T1000 (cell line): ENCODE results near the gene IL17RE.

Experiments
- DNase-seq: peaks from one replicate; lab custom pipeline; 2025; ENCODE audit warnings: mixed read lengths; lab: John Stamatoyannopoulos, UW

IL17RE gene

DNA sequence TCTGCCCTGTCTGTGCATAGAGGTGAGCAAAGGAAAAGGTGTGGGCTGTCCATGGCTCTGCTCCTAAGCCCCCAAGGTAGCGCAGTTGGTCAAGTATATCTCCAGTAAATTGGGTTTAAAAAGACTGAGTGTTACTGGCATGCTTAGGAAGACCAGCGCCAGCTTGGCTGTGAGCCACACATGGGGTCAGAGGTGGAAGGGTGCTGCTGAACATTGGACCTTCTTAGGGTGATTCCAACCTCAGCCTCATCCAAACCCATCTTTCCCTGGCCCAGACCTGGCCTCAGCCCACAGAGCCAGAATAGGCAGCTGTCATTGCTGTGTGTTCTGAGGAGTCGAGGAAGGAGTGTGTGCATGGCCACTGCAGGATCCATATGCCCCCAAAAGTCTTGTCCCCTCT is 5.6 kb downstream of the IL17RE start:
- no peak for DNase-seq

DNA sequence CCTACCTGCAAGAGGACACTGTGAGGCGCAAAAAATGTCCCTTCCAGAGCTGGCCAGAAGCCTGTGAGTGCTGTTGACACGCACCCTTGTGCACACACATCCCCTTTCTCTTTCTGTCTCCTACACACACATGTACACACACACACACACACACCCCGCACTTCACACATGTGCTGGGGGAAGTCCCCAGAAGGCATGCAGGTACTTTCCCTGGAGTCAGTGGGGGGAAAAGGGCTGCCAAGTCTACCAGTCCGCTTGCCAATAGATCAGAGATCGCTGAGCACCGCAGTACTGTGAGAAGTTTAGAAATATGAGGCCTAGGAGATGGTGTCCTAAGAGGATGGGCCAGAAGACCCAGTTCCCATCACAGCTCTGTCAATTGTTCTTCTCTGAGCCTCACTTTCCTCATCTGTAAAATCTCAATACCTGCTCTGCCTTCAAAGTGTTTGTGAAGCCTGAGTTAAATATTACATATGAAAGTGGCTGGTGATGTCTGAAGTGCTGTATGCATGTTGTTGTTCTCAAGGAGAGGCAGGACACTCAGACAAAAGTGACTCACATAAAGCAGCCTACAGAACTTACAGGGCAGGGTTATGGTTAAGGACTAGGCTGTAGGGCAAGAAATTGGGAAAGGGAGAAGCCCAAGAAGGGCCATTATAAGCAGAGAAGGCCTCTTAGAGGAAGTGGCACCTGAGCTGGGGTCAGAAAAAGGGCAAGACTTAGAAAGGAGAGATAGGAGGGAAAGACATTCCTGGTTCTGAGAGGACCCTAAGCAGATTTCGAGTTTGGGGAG is 6.8 kb downstream of the IL17RE start:
- DNase-seq = no peak

DNA sequence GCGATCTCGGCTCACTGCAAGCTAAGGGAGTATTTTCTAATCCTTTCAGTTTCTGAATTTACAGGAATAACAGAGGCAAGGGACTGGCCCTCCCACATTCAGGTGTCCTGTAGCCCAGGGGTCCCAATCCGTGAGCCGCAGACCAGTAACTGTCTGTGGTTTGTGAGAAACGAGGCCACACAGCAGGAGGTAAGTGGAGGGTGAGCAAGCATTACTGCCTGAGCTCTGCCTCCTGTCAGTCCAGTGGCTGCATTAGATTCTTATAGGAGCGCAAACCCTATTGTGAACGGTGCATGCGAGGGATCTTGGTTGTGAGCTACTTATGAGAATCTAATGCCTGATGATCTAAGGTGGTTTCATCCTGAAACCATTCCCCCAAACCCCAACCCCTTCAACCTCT is 9.2 kb downstream of the IL17RE start:
- no peak for DNase-seq

DNA sequence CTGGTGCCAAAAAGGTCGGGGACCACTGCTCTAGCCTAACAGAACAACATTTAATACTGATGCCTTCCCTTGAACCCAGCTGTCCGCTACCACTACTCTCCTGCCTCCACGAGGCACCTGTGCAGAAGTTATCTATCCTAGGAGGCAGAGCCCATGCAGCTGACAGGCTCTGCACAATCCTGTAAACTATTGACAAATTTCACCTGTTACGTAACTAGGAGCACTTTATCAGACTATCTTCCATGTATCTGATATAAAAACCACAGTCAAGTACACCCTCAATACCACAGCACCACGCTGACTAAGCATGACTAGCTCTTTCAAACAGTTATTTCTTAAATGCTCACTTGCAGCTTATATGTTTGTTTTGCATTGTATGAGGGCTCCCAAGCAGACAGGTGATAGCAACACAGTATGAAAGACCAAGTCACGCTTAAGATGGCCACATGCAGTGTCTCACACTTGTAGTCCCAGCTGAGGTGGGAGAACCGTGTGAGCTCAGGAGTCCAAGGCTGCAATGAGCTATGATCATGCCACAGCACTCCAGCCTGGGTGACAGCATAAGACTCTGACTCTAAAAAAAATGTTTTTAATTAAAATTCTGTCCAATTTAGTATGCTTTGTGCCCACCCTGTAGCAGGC is 9.8 kb downstream of the IL17RE start:
- peak; percentile 29 for DNase-seq

DNA sequence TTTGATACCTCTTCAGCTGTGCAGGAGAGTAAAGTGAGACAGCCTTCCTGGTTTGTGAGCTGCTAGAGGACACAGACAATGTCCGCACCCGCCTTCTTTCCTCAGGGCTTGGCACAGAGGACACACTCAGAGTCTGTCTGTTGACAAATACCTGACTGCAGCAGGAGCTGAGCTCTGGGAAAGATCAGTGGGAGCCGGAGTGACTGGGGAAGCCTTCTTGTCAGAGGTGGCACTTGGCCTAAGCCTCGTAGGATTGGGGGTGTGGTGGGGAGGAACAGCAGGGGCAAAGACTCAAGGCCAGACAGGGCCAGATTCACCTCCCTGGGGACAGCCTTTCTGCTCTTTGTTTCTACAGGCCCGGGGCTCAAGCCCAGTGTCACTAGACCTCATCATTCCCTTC is 11.0 kb downstream of the IL17RE start:
- no peak for DNase-seq

DNA sequence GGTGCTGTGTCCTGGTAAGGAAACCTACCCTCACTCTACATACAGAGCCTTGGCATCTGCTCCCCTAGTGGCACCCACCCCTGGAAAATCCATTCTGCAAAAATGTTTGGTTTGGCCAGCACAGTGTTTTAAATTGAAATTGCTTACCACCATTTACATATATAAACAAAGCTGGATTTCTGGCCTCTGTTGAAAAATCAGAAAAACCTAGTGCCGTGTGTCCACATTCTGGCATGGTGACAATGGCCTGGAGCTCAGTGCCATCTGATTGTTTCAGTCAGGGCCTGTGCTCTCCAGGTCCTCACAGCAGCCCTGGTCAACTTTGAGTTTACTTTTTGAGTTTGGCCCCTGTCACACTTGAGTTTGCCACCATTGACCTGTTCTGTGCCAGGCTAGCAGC is 11.4 kb downstream of the IL17RE start:
- DNase-seq = no peak

DNA sequence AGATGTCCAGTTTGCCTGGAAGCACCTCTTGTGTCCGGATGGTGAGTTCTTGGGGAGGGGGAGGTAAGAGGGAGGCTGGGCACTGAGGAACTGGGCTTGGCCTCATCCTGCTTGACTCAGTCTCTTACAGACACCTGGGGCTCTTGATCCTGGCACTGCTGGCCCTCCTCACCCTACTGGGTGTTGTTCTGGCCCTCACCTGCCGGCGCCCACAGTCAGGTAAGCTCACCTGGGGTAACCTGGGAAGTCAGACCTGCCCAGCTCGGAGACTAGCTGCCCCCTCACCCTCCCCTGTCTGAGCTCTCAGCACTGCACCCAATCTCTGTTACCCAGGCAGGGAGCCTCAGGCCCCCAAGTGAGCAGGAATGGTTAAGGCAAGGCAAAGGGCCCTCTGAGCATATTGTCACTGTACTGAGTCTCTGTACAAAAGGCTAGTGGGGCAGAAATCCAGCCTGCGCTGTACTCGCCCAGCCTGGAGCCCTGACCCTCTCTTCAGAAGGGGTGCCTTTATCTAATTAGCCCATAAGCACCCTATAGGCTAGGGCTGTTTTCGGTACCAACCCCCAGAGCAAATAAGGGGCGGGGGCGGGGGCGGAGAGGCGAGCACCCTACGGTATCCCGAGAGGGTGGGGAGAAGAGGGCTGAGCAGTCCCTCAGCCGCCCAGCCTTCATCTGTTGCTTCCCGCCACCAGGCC is 12.1 kb downstream of the IL17RE start:
- DNase-seq = no peak

DNA sequence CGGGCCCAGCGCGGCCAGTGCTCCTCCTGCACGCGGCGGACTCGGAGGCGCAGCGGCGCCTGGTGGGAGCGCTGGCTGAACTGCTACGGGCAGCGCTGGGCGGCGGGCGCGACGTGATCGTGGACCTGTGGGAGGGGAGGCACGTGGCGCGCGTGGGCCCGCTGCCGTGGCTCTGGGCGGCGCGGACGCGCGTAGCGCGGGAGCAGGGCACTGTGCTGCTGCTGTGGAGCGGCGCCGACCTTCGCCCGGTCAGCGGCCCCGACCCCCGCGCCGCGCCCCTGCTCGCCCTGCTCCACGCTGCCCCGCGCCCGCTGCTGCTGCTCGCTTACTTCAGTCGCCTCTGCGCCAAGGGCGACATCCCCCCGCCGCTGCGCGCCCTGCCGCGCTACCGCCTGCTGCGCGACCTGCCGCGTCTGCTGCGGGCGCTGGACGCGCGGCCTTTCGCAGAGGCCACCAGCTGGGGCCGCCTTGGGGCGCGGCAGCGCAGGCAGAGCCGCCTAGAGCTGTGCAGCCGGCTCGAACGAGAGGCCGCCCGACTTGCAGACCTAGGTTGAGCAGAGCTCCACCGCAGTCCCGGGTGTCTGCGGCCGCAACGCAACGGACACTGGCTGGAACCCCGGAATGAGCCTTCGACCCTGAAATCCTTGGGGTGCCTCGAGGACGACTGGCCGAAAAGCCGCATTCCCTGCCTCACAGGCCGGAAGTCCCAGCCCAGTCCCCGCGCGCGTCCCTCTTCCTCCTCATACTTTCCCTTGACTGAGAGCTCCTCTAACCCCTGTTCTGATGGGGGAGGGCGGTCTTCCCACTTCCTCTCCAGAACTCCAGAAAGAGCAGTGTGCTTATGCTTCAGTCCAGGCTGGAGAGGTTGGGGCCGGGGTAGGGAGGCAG is 12.8 kb downstream of the IL17RE start:
- DNase-seq = no peak

DNA sequence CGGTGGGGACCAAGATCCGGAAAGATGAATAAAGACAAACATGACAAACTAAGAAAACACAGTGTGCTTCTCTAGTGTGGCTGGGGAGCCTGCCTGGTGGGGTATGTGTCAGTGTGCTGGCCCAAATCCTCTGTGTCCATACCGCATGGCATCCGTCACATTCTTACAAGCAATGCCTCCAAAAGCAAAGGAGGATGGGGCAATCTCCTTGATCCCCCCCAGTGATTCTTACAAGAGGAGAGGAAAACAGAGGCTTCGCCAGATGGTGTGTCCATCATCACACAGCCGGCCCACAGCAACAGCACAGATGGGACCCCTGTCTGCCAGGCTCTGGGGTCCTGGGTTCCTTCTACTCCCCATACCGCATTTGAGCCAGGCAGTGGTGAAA is 13.7 kb downstream of the IL17RE start:
- DNase-seq = no peak

DNA sequence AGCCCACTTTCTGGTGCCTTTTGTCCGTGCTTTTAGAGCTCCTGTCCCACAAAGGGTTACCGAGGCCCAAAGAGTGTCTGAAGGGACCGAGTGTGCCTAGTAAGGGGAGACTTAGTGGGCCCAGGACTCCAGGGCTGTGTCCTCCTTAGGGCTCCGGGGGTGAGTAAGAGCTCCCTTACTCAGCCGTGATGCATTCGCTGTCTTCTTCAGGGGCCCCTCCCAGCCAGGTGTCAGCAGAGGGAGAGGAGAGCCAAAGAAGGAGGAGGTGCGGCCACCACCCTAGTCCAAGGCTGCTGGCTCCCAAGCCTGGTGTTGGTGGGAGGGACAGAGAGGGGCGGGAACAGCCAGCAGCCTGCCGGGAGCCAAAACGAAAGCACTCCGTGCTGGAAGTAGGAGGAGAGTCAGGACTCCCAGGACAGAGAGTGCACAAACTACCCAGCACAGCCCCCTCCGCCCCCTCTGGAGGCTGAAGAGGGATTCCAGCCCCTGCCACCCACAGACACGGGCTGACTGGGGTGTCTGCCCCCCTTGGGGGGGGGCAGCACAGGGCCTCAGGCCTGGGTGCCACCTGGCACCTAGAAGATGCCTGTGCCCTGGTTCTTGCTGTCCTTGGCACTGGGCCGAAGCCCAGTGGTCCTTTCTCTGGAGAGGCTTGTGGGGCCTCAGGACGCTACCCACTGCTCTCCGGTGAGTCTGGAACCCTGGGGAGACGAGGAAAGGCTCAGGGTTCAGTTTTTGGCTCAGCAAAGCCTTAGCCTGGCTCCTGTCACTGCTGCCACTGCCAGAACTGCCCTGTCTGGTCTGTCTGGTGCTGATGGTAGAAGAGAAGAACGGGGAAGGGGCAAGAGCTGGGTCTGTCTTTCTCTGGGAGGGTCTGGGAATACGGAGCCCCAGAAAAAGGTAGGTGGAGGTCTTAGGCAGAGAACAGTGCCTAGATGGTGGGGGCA is 14.4 kb downstream of the IL17RE start, which contains the start of gene IL17RC:
IL17RC (plus strand) TSS at position 365 of the 947 bp plus-strand sequence; CDS start at position 583, 218 bp downstream.
- peak; percentile 76 for DNase-seq

DNA sequence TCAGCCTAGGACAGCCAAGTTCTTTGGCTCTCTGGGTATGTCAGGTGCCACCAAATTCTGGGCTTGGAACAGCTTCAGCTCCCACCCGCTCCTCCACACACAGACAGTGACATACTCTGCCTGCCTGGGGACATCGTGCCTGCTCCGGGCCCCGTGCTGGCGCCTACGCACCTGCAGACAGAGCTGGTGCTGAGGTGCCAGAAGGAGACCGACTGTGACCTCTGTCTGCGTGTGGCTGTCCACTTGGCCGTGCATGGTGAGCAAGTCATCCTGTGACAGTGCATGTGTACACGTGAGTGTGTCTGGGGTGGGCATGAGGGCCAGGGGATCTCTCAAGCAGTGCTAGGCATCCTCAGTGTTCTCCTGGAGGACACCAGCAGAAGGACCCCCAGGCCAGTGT is 15.2 kb downstream of the IL17RE start:
- no peak for DNase-seq

DNA sequence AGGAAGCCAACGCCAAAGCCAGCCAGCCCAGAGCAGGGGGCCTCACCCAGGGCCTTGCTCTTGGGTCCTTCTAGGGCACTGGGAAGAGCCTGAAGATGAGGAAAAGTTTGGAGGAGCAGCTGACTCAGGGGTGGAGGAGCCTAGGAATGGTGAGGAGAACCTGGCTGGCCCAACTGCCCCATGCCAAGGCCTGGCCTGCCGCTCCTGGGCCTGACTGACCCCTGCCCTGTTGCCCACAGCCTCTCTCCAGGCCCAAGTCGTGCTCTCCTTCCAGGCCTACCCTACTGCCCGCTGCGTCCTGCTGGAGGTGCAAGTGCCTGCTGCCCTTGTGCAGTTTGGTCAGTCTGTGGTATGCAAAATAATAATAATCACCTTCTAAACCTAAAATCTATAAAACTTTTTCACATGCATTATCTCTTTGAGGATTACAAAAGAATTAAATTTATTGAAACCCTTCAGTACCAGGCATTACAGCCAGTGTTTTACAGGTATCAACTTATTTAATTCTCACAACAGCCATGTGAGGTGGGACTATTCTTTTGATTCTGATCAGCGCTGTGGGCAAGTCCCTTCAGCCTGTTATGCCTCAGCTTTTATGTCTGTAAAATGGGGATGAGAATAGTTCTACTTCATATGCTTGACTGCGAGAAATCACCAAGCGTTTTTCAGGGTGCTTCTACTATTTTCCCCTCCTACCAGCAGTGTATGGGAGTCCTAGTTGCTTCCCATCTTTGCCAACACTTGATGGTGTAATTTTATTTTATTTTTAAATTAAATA is 15.8 kb downstream of the IL17RE start:
- no peak for DNase-seq

DNA sequence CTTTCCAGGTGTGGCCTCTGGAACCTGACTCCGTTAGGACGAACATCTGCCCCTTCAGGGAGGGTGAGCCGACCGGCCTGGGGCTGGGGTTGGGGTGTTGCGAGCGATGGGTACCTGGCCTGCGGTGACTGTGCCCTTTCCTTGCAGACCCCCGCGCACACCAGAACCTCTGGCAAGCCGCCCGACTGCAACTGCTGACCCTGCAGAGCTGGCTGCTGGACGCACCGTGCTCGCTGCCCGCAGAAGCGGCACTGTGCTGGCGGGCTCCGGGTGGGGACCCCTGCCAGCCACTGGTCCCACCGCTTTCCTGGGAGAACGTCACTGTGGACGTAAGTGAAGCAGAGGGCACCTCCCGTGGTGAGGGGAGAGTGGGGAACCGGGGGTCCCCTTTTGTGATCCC is 25.5 kb downstream of the IL17RE start:
- no peak for DNase-seq

DNA sequence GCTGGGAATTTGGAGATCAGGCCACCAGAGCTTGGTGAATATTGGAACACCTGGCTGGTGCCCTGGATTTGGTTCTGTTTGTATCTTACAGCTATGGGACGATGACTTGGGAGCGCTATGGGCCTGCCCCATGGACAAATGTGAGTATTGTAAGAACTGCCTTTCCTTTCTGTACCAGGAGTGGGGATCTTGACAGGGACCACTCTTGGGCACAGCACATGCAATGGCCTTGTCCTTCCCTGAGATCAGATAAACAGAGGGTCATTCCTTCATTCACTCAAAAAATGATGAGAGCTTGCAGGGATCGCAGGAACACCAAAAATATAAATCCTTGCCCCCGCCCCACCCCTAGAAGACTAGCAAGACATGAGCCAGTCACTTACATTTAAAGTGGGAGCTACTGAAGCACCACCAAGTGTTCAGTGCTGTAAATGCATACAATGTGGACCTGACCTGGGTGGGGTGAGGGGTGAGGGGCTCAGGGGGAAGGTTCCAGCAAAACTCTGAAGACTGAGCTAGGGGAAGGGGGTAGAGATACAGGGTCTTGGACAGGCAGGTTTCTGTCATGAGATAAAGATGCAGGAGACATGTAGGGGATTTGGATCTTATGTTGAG is 28.3 kb downstream of the IL17RE start:
- DNase-seq = no peak

DNA sequence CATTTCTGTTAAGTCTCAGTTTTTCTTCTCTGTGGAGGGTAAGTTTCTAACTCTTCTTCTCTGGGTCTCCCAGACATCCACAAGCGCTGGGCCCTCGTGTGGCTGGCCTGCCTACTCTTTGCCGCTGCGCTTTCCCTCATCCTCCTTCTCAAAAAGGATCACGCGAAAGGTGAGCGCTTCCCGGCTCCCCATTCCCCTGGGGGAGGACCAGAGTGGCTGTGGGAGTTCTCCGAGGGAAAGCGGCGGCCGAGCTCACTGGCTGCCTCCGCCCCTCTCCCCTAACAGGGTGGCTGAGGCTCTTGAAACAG is 29.8 kb downstream of the IL17RE start:
- DNase-seq = no peak

DNA sequence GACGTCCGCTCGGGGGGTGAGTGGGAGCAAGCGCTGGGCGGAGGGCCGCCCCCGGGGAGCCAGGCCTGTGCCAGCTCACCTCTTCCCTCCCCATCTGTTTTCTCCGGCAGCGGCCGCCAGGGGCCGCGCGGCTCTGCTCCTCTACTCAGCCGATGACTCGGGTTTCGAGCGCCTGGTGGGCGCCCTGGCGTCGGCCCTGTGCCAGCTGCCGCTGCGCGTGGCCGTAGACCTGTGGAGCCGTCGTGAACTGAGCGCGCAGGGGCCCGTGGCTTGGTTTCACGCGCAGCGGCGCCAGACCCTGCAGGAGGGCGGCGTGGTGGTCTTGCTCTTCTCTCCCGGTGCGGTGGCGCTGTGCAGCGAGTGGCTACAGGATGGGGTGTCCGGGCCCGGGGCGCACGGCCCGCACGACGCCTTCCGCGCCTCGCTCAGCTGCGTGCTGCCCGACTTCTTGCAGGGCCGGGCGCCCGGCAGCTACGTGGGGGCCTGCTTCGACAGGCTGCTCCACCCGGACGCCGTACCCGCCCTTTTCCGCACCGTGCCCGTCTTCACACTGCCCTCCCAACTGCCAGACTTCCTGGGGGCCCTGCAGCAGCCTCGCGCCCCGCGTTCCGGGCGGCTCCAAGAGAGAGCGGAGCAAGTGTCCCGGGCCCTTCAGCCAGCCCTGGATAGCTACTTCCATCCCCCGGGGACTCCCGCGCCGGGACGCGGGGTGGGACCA is 30.4 kb downstream of the IL17RE start:
- peak; percentile 75 for DNase-seq

DNA sequence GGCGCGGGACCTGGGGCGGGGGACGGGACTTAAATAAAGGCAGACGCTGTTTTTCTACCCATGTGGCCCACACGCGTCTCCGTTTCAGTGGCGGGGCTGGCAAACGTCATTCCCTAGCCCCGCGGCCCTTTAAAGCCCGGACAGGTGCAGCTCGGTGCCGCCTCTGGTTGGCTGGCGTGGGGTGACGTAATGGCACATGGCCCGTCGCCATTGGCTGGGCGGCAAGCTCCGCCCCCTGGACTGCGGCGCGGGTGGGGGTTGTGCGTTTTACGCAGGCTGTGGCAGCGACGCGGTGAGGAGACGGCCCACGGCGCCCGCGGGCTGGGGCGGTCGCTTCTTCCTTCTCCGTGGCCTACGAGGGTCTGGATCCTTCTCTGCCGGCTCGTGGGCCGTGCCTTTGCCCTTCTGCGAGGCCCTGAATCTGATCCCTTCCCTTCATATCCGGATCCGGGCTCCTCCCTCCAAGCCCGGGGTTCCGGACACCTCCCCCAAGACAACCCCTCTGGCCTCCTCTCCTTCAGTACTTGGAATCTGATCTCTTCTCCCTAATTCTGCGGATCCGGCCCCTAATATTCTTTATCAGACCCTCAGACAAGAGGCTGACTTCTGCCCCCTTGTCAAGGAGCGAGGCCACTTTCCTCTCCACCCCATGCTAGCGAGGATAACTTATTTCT is 31.1 kb downstream of the IL17RE start, which contains the start of gene CRELD1:
CRELD1 (plus strand) TSS at position 274 of the 674 bp plus-strand sequence. CDS start 605 bp downstream, outside the sequence.
- DNase-seq = peak; percentile 94

DNA sequence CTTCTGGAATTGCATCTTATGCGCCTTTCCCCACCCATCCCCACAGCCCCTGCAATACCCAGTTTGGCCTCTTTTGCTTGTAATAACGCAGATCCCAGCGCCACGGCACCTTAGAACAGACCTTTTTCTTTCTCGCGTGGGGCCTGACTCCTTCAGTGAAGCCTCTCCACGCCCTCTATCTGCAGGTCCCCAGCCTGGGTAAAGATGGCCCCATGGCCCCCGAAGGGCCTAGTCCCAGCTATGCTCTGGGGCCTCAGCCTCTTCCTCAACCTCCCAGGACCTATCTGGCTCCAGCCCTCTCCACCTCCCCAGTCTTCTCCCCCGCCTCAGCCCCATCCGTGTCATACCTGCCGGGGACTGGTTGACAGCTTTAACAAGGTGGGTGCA is 31.6 kb downstream of the IL17RE start:
- no peak for DNase-seq
